ENCODE data around the gene EDN2.

- TF ChIP-seq EP300 (IDR thresholded peaks at IDR 0.05) (no peak), CTCF (IDR thresholded peaks at IDR 0.05) (no peak), POLR2A (IDR thresholded peaks at IDR 0.05) (no peak)
Observed at GRCh38 chr1:41478118-41478748, 6.2 kb downstream of the EDN2 start.
